HFFc6 (cell line): Measurements from ENCODE around the gene SAMMSON. TPM values are rescaled to one million over a fixed set of nuclear protein-coding genes. Genes with fewer than 3 reads are reported as not detected.
A peak's percentile ranks its signal among the peaks of the same experiment; 100 is the strongest.

Experiments
- DNase-seq: peaks from one replicate; pipeline ENCODE4 v3.0.0-alpha.2; 2018
- H3K27ac Mint-ChIP-seq: 2 replicates; pipeline ENCODE4 v1.8.0; 2020; ENCODE audit warnings: mild to moderate bottlenecking, mixed read lengths
- H3K27me3 Mint-ChIP-seq: 2 replicates; pipeline ENCODE4 v1.8.0; 2021; ENCODE audit warnings: mild to moderate bottlenecking, moderate library complexity, mixed read lengths; ENCODE audit not compliant: insufficient read depth
- H3K36me3 Mint-ChIP-seq: 2 replicates; pipeline ENCODE4 v1.8.0; 2021; ENCODE audit warnings: low read depth, mixed read lengths
- H3K4me1 Mint-ChIP-seq: 2 replicates; pipeline ENCODE4 v1.8.0; 2020; ENCODE audit warnings: low read depth, mixed read lengths
- H3K4me3 Mint-ChIP-seq: 2 replicates; pipeline ENCODE4 v1.8.0; 2020; ENCODE audit warnings: mild to moderate bottlenecking, moderate library complexity, mixed read lengths
- H3K9me3 Mint-ChIP-seq: 2 replicates; pipeline ENCODE4 v1.8.0; 2020; ENCODE audit warnings: mild to moderate bottlenecking, mixed read lengths
- total RNA-seq, 6 experiments: library from RNA; stranded (reverse); fragmentation: NEBNext Ultra II Directional; extraction: Animal tissue kit (Norgen Biotek cat#: 25700); gene quantifications; 2 replicates in 1 of 6; 3 replicates in 5 of 6; pipeline ENCODE4 v1.2.3, GENCODE V29; 2021
- TF ChIP-seq, protein P1 (sequence below): fragments of 200-600 bp; sonication (generic); IDR thresholded peaks from 2 replicates; pipeline ENCODE4 v1.5.0; 2021; ENCODE audit warnings: antibody characterized with exemption, mild to moderate bottlenecking

SAMMSON gene
- total RNA-seq, 6 experiments from 2014 or later: not detected

DNA sequence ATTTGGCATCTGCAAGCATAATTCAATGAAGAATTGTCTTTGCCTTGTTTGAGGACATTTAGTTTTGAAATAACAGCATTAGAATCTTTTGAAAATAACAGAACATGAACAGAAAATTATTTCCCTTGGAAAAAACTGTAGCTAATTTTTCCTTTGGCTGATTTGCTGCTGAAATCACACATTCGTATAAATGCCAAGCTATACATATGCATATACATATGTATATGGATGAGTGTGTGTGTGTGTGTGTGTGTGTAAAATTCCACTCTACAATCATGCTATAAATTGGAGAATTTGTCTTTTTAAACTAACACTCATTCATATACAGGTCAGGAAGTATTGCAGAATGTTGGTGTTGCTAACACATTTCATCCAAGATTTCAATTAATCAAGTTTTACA, 57.9 kb downstream of the SAMMSON start:
- Mint-ChIP-seq H3K4me1 (no peaks in the 10 kb centered on the region), H3K36me3 (no peaks in the 10 kb centered on the region), H3K27ac (no peak overlapping the region), H3K4me3 (no peak overlapping the region), H3K27me3 (peaks cover 6% of the 10 kb centered on the region; the same call in 1 of the 2 replicates), H3K9me3 (no peaks in the 10 kb centered on the region)
- TF ChIP-seq, protein P1, sequence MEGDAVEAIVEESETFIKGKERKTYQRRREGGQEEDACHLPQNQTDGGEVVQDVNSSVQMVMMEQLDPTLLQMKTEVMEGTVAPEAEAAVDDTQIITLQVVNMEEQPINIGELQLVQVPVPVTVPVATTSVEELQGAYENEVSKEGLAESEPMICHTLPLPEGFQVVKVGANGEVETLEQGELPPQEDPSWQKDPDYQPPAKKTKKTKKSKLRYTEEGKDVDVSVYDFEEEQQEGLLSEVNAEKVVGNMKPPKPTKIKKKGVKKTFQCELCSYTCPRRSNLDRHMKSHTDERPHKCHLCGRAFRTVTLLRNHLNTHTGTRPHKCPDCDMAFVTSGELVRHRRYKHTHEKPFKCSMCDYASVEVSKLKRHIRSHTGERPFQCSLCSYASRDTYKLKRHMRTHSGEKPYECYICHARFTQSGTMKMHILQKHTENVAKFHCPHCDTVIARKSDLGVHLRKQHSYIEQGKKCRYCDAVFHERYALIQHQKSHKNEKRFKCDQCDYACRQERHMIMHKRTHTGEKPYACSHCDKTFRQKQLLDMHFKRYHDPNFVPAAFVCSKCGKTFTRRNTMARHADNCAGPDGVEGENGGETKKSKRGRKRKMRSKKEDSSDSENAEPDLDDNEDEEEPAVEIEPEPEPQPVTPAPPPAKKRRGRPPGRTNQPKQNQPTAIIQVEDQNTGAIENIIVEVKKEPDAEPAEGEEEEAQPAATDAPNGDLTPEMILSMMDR: no peak
- DNase-seq: no peak

DNA sequence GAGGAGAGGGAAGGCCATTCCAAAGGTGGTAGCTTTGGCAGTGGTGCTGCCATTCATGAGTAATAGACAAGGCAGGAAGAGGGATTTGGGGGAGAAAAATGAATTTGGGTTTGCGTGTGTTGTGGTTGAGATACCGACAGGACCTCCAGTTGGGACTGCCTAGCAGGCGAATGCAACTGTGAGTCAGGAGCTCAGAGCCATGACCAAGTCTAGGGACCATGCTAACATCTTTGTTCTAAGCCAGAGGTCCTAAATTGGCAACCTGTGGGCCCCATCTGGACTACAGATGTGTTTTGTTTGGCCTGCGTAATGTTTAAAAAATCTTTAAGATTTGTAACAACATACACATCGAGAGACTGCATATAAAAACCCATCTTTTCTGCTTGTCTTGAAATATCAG, 61.6 kb downstream of the SAMMSON start:
- no peaks in the 10 kb centered on the region for H3K4me1 Mint-ChIP-seq

DNA sequence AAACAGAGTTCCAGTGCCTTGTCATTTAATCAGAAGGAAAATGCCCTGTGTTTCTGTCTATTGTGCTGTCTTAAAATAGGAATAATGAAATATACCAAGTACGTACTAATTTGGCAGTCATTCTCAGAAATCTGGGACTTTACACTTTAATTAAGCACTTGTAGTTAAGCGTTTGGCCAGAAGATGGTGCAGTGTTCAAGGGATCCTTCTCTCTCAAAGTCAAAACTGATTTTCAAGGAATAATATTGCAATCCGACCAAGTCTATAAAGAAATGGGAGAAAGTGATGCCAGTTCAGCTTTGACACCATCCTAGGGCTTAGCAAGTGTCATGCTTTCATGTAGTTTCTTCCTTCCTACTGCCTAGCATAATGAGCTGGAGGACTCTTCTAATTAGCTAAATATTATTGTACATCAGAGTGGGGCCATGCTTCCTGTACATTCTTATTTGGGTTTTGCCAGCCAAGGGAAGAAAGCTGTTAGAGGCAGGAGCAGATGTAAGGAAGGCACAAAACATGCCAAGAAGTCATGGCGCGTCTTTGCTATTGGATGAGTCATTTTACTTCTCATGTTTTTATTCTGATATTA, 64.8 kb downstream of the SAMMSON start:
- Mint-ChIP-seq H3K27me3 (peaks cover 5% of the 10 kb centered on the region; the same call in 1 of the 2 replicates), H3K4me1 (no peaks in the 10 kb centered on the region), H3K36me3 (no peaks in the 10 kb centered on the region), H3K9me3 (no peaks in the 10 kb centered on the region), H3K4me3 (no peak overlapping the region), H3K27ac (no peak overlapping the region)
- TF ChIP-seq, protein P1: peak; percentile 82
- DNase-seq: peak; percentile 11

More for the DNA sequence above, 61.6 kb downstream of the SAMMSON start:
- no peak overlapping the region for H3K4me3 Mint-ChIP-seq
- no peak for DNase-seq
- TF ChIP-seq, protein P1: no peak
- peaks cover 5% of the 10 kb centered on the region; the same call in 1 of the 2 replicates for H3K27me3 Mint-ChIP-seq
- H3K36me3 Mint-ChIP-seq: no peaks in the 10 kb centered on the region
- H3K27ac Mint-ChIP-seq: no peak overlapping the region
- no peaks in the 10 kb centered on the region for H3K9me3 Mint-ChIP-seq

DNA sequence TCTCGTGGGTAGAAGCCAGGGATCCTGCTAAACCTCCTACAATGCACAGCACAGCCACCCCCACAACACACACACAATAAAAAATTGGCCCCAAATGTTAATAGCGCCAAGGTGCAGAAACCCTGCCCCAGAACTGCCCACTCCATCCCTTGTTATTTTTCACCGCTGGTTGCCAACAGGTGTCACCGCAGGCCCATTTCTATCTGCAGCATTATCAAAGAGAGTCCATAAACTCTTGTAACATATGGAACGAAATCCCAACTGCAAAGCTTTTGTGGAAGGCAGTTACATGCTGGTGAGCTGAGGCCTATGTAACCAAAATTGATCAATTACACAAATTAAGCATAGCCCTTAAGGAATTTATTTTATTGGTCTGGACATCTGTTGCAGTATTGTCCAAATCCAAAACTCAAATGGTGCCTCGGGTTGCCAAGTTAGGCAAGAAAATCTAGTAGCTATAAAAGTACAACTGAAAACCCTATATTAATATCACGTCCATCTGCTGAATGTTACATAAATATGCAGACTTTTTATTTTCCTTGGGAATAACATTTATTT, 66.2 kb downstream of the SAMMSON start:
- TF ChIP-seq, protein P1: no peak
- Mint-ChIP-seq H3K36me3 (no peaks in the 10 kb centered on the region), H3K4me1 (no peaks in the 10 kb centered on the region), H3K9me3 (no peaks in the 10 kb centered on the region), H3K27me3 (peaks cover 5% of the 10 kb centered on the region; the same call in 1 of the 2 replicates), H3K27ac (no peak overlapping the region), H3K4me3 (no peak overlapping the region)
- no peak for DNase-seq

DNA sequence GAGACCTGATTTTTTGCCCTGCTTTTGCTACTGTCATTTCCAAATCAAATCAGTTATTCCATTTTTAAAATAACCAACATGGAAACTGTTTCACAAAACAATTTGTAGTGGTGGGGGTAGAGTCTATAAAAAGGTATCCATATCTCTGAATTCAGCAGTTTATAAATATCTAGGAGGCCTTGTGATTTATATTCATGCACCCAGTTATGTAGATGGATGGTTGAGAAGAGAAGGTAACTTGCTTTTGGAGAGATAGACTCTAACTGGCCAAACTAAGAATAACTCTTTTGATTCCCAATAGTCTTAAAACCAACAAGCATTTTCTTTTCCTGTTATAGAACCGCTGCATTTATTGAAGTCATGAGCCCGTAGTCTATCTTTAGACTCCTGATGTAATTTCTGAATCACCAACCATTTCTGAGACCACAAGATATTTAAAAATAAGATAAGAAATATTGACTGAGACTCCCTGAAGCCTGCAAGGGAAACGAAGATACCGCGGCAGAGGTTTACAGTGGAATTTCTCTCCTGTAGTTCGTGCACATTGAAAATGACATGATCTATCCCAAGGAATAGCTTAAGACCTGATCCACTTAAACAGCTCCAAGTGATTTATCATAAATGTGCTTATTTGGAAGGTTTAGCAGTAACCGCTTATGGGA, 68.5 kb downstream of the SAMMSON start:
- no peak for DNase-seq
- Mint-ChIP-seq H3K27me3 (peaks cover 6% of the 10 kb centered on the region; the same call in 1 of the 2 replicates), H3K27ac (no peak overlapping the region)

More for the DNA sequence above, 68.5 kb downstream of the SAMMSON start:
- Mint-ChIP-seq H3K36me3 (no peaks in the 10 kb centered on the region), H3K9me3 (no peaks in the 10 kb centered on the region), H3K4me1 (no peaks in the 10 kb centered on the region), H3K4me3 (no peak overlapping the region)
- TF ChIP-seq, protein P1: no peak
